ENCODE results near the gene RNF217. TPM values are rescaled to one million over a fixed set of nuclear protein-coding genes. Genes with fewer than 3 reads are reported as not detected.

The RNF217 gene
- polyA plus RNA-seq, 4 donors: 0.54 to 17.7 (median 1.8) TPM

DNA sequence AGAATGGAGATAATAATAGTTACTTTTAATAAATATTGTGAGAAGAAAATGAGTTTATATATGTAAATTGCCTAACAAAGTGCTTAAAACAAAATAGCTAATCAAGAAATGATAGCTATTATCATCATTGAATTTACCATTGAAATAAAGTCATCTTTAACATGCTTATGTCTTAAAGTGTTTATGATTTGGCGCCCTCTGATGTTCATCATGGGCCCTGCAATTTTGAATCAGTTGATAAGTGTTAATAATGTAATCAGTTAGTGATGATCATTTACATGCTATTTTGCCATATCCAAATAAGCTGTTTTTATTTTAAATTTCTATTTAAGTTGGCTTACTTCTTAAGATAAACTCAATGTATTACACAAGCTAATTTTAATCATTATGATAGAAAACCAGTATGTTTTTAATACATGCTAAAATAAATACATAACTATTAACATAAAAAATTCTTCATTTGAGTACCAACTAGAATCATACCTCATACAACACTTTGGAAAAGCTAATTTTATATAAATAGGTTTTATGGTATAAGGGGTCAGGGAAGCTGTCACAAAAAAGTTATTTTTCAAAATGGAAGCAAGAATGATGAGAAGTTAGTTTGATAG, 152.1 kb downstream of the RNF217 start:
- FAIRE-seq: peak; percentile 73
- H3K36me3 ChIP-seq (ENCODE audit: control insufficient read depth in 3 of 3, insufficient read depth in 2 of 3, low read depth in 1 of 3, low read length in 3 of 3): no peaks in the 10 kb centered on the region
- H3K9me3 ChIP-seq (ENCODE audit: control insufficient read depth in 2 of 2, insufficient read depth in 1 of 2, low read depth in 1 of 2, low read length in 1 of 2): peaks cover 0 to 19% of the 10 kb centered on the region in 2 donors
- peak; percentile 62 to 64 for DNase-seq
- no peak overlapping the region for H3K27ac ChIP-seq (ENCODE audit: low read depth in 1 of 3, low read length in 2 of 3)
- no peak overlapping the region for H3K4me3 ChIP-seq (ENCODE audit: low read depth in 1 of 3, low read length in 3 of 3)
- no peaks in the 10 kb centered on the region for H3K27me3 ChIP-seq (ENCODE audit: control insufficient read depth in 3 of 3, insufficient read depth in 3 of 3, low read length in 3 of 3)
- H3K4me1 ChIP-seq (ENCODE audit: control insufficient read depth in 3 of 3, insufficient read depth in 2 of 3, low read depth in 1 of 3, low read length in 2 of 3): no peaks in the 10 kb centered on the region
- WGBS, 3 donors: 0% methylated on average over 1 of the region's 1 CpG

DNA sequence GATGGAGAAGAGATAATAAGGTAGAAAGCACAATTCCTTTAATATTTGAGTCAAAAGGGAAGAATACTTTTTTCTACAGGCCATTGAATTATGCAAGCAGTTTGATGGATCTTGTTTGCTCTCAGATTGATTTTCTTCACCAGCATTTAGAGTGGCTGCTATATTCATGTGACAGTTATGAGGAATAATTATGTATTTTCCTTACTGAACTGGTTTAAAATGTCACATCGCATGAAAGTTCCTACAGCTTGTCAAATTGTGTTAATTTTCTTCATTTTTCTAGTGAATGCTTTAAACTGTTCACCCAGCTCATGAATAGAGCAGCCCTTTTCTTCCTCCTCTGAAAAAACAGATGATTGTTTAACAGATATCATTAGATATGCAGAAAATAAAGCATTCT, 153.9 kb downstream of the RNF217 start:
- no peak for FAIRE-seq
- WGBS, 3 donors: 84 to 96% (median 91%) methylated on average over 1 of the region's 1 CpG
- Histone ChIP-seq H3K27me3 (ENCODE audit: control insufficient read depth in 3 of 3, insufficient read depth in 3 of 3, low read length in 3 of 3) (peaks cover 0 to 3% (median 0%) of the 10 kb centered on the region in 3 donors), H3K4me3 (ENCODE audit: low read depth in 1 of 3, low read length in 3 of 3) (no peak overlapping the region), H3K4me1 (ENCODE audit: control insufficient read depth in 3 of 3, insufficient read depth in 2 of 3, low read depth in 1 of 3, low read length in 2 of 3) (no peaks in the 10 kb centered on the region), H3K9me3 (ENCODE audit: control insufficient read depth in 2 of 2, insufficient read depth in 1 of 2, low read depth in 1 of 2, low read length in 1 of 2) (peaks cover 0 to 14% of the 10 kb centered on the region in 2 donors), H3K27ac (ENCODE audit: low read depth in 1 of 3, low read length in 2 of 3) (no peak overlapping the region), H3K36me3 (ENCODE audit: control insufficient read depth in 3 of 3, insufficient read depth in 2 of 3, low read depth in 1 of 3, low read length in 3 of 3) (no peaks in the 10 kb centered on the region)
- no peak for DNase-seq

DNA sequence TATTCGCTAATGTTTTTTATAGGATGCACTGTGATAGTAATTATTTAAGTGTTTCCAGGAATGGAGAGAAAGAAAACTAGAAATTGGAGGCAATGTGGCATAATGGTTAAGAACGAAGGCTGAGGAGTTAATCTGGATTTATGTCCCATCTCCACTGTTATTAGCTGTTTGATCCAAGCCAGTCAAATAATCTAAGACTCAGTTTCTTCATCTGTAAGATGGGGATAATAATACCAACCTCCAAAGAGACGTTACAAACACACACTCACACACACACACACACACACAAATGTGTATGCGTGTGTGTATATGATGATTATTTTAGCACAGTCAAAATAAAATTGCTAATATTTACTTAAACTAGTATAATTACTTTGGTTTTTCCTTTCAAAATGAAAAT, 154.5 kb downstream of the RNF217 start:
- H3K9me3 ChIP-seq (ENCODE audit: control insufficient read depth in 2 of 2, insufficient read depth in 1 of 2, low read depth in 1 of 2, low read length in 1 of 2): peaks cover 0 to 13% of the 10 kb centered on the region in 2 donors
- H3K4me3 ChIP-seq (ENCODE audit: low read depth in 1 of 3, low read length in 3 of 3): no peak overlapping the region
- no peaks in the 10 kb centered on the region for H3K4me1 ChIP-seq (ENCODE audit: control insufficient read depth in 3 of 3, insufficient read depth in 2 of 3, low read depth in 1 of 3, low read length in 2 of 3)
- no peak overlapping the region for H3K27ac ChIP-seq (ENCODE audit: low read depth in 1 of 3, low read length in 2 of 3)
- no peak for FAIRE-seq
- no peak for DNase-seq
- H3K36me3 ChIP-seq (ENCODE audit: control insufficient read depth in 3 of 3, insufficient read depth in 2 of 3, low read depth in 1 of 3, low read length in 3 of 3): no peaks in the 10 kb centered on the region
- WGBS, 3 donors: 78 to 88% (median 79%) methylated on average over 4 of the region's 4 CpGs
- H3K27me3 ChIP-seq (ENCODE audit: control insufficient read depth in 3 of 3, insufficient read depth in 3 of 3, low read length in 3 of 3): peaks cover 0 to 3% (median 0%) of the 10 kb centered on the region in 3 donors

DNA sequence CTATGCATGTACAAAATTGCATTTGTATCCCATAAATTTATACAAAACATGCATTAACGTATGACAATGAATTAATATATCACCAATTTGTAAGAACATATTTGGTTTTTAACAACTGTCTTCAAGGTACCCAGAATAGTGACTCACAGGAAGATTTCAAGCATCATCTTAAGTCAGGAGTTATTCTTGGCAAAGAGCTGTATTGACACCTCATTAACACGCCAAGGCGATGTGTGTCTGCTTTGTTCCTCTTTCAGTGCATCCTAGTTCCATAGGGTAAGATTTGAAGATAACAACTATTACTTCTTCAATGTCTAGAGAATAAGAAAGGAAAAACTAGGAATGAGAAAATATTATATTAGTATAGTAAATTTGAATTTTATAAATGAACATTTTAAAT, 155.6 kb downstream of the RNF217 start:
- DNase-seq (no peak), FAIRE-seq (no peak)
- Histone ChIP-seq H3K9me3 (ENCODE audit: control insufficient read depth in 2 of 2, insufficient read depth in 1 of 2, low read depth in 1 of 2, low read length in 1 of 2) (peaks cover 0 to 4% of the 10 kb centered on the region in 2 donors), H3K4me1 (ENCODE audit: control insufficient read depth in 3 of 3, insufficient read depth in 2 of 3, low read depth in 1 of 3, low read length in 2 of 3) (no peaks in the 10 kb centered on the region), H3K27me3 (ENCODE audit: control insufficient read depth in 3 of 3, insufficient read depth in 3 of 3, low read length in 3 of 3) (peaks cover 0 to 3% (median 0%) of the 10 kb centered on the region in 3 donors), H3K27ac (ENCODE audit: low read depth in 1 of 3, low read length in 2 of 3) (no peak overlapping the region), H3K36me3 (ENCODE audit: control insufficient read depth in 3 of 3, insufficient read depth in 2 of 3, low read depth in 1 of 3, low read length in 3 of 3) (no peaks in the 10 kb centered on the region), H3K4me3 (ENCODE audit: low read depth in 1 of 3, low read length in 3 of 3) (no peak overlapping the region)
- 82 to 89% (median 83%) methylated on average over 3 of the region's 3 CpGs for WGBS, 3 donors

DNA sequence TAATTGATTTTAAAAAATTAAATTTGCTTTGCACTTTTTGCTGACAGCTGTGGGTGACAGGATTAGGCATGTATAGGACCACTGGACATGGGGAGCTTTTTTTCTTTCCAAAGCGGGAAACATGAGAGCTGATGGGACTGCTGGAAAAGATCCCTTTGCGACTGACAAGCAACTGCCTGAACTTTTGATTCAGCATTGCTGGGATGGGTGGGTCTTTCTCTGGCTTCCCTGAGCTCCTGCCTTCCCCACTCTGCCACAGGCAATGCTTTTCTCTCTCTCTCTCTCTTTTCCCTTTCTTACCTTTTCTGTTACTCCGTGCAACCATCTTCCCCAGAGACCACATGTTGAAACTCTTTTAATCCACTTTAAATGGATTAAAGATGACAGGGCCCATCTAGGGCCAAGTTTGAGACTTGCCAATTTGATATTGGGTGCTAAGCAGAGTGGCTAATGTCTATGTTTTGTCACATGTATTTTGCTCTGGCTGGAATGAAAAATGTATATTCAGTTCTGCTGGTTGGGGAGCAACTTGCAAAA, 157.9 kb downstream of the RNF217 start:
- Histone ChIP-seq H3K4me1 (ENCODE audit: control insufficient read depth in 3 of 3, insufficient read depth in 2 of 3, low read depth in 1 of 3, low read length in 2 of 3) (no peaks in the 10 kb centered on the region), H3K36me3 (ENCODE audit: control insufficient read depth in 3 of 3, insufficient read depth in 2 of 3, low read depth in 1 of 3, low read length in 3 of 3) (no peaks in the 10 kb centered on the region), H3K27me3 (ENCODE audit: control insufficient read depth in 3 of 3, insufficient read depth in 3 of 3, low read length in 3 of 3) (peaks cover 0 to 3% (median 0%) of the 10 kb centered on the region in 3 donors), H3K9me3 (ENCODE audit: control insufficient read depth in 2 of 2, insufficient read depth in 1 of 2, low read depth in 1 of 2, low read length in 1 of 2) (no peaks in the 10 kb centered on the region), H3K27ac (ENCODE audit: low read depth in 1 of 3, low read length in 2 of 3) (no peak overlapping the region), H3K4me3 (ENCODE audit: low read depth in 1 of 3, low read length in 3 of 3) (no peak overlapping the region)
- FAIRE-seq (no peak), DNase-seq (no peak)
- WGBS, 3 donors: 74 to 86% (median 84%) methylated on average over 3 of the region's 3 CpGs

DNA sequence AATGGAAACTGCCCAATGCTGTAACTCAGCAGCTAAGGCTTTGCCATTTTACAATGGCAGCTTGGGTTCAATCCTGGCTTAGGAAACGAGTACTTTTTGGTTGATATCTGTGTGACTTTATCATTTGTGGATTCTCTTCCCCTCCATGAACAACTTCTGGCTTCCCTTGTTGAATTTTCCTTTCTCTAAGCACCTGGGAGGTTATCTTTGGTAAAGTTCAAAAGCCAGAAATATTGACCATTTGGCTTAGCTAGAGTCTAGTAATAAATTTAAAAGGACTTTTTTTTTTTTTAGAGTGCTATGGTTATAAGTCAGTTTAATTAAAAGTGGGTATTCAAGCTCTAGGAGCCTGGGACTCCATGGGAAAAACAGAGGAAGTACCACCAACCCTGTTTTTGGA, 159.7 kb downstream of the RNF217 start:
- no peak for DNase-seq
- FAIRE-seq: no peak
- Histone ChIP-seq H3K9me3 (ENCODE audit: control insufficient read depth in 2 of 2, insufficient read depth in 1 of 2, low read depth in 1 of 2, low read length in 1 of 2) (no peaks in the 10 kb centered on the region), H3K4me3 (ENCODE audit: low read depth in 1 of 3, low read length in 3 of 3) (no peak overlapping the region), H3K27me3 (ENCODE audit: control insufficient read depth in 3 of 3, insufficient read depth in 3 of 3, low read length in 3 of 3) (peaks cover 0 to 3% (median 0%) of the 10 kb centered on the region in 3 donors), H3K27ac (ENCODE audit: low read depth in 1 of 3, low read length in 2 of 3) (no peak overlapping the region), H3K36me3 (ENCODE audit: control insufficient read depth in 3 of 3, insufficient read depth in 2 of 3, low read depth in 1 of 3, low read length in 3 of 3) (no peaks in the 10 kb centered on the region), H3K4me1 (ENCODE audit: control insufficient read depth in 3 of 3, insufficient read depth in 2 of 3, low read depth in 1 of 3, low read length in 2 of 3) (no peaks in the 10 kb centered on the region)
- WGBS, 3 donors: 23 to 51% (median 38%) methylated on average over 1 of the region's 1 CpG

DNA sequence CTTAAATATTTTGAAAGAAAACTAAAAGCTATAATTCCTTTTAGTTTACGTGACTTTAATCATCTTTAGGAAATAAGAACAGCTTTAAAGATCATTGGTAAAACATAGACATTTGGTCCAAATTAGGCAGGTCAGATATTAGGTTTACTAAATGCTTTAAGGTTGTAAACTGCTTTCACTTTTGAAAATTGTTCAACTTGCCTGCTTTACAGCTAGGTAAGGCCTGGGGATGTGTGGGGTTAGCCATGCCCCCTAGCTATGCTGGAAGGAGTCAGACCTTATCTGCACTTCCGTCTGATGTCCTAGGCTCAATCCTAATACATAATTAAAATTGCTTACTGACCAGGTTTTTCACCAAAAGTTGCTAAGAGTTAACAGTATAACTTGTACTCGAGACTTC, 160.8 kb downstream of the RNF217 start:
- H3K36me3 ChIP-seq (ENCODE audit: control insufficient read depth in 3 of 3, insufficient read depth in 2 of 3, low read depth in 1 of 3, low read length in 3 of 3): no peaks in the 10 kb centered on the region
- FAIRE-seq: no peak
- H3K4me3 ChIP-seq (ENCODE audit: low read depth in 1 of 3, low read length in 3 of 3): no peak overlapping the region
- no peaks in the 10 kb centered on the region for H3K4me1 ChIP-seq (ENCODE audit: control insufficient read depth in 3 of 3, insufficient read depth in 2 of 3, low read depth in 1 of 3, low read length in 2 of 3)
- no peak for DNase-seq
- H3K27me3 ChIP-seq (ENCODE audit: control insufficient read depth in 3 of 3, insufficient read depth in 3 of 3, low read length in 3 of 3): peaks cover 0 to 3% (median 0%) of the 10 kb centered on the region in 3 donors
- no peak overlapping the region for H3K27ac ChIP-seq (ENCODE audit: low read depth in 1 of 3, low read length in 2 of 3)
- no peaks in the 10 kb centered on the region for H3K9me3 ChIP-seq (ENCODE audit: control insufficient read depth in 2 of 2, insufficient read depth in 1 of 2, low read depth in 1 of 2, low read length in 1 of 2)
- 74 to 85% (median 79%) methylated on average over 3 of the region's 3 CpGs for WGBS, 3 donors

DNA sequence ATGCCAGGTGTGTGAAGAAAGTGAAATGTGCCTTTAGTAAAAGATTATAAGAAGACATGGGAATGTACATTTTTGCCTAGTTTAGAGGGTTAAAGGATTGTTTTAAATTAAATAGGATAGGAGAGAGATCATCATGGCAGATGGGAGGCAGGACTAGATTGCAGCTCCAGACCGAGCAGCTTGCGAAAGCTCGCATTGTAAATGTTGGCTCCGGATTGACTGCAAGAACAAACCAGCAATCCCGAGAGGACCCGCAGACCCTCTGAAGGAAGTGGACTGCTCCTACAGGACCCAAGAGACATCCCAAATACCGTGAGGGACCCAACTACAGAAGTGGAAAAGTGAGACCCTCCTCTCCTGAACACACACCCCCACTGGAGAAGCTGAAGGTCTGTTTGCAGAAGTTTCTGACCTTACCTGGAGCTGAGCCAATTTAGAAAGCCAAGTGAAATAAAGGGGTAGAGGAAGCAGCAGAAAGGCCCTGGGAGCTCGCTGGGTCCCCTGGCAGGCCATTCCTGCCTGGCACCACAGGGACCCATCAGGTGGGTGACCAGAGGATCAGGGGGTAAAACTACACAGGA, 161.3 kb downstream of the RNF217 start:
- H3K9me3 ChIP-seq (ENCODE audit: control insufficient read depth in 2 of 2, insufficient read depth in 1 of 2, low read depth in 1 of 2, low read length in 1 of 2): no peaks in the 10 kb centered on the region
- no peak overlapping the region for H3K27ac ChIP-seq (ENCODE audit: low read depth in 1 of 3, low read length in 2 of 3)
- H3K4me3 ChIP-seq (ENCODE audit: low read depth in 1 of 3, low read length in 3 of 3): no peak overlapping the region
- FAIRE-seq: no peak
- DNase-seq: no peak
- no peaks in the 10 kb centered on the region for H3K36me3 ChIP-seq (ENCODE audit: control insufficient read depth in 3 of 3, insufficient read depth in 2 of 3, low read depth in 1 of 3, low read length in 3 of 3)
- no peaks in the 10 kb centered on the region for H3K4me1 ChIP-seq (ENCODE audit: control insufficient read depth in 3 of 3, insufficient read depth in 2 of 3, low read depth in 1 of 3, low read length in 2 of 3)
- peaks cover 0 to 3% (median 0%) of the 10 kb centered on the region in 3 donors for H3K27me3 ChIP-seq (ENCODE audit: control insufficient read depth in 3 of 3, insufficient read depth in 3 of 3, low read length in 3 of 3)
- WGBS, 3 donors: 75 to 83% (median 78%) methylated on average over 8 of the region's 8 CpGs
